Smooth muscle cell (in vitro differentiated cells): ENCODE measurements around the gene NDUFS2. TPM values are rescaled to one million over a fixed set of nuclear protein-coding genes. Genes with fewer than 3 reads are reported as not detected.

ENCODE experiments used
- DNase-seq: peaks from one replicate; lab custom pipeline; 2025; ENCODE audit not compliant: unreplicated experiment; lab: John Stamatoyannopoulos, UW
- H2AFZ ChIP-seq: fragments of 200-600 bp; sonication (generic); 2 replicates; pipeline ENCODE4 v1.6.0; 2016; ENCODE audit warnings: antibody characterized with exemption, low read depth, mild to moderate bottlenecking
- H3F3A ChIP-seq: fragments of 200-600 bp; sonication (generic); 2 replicates; pipeline ENCODE4 v1.6.0; 2017; ENCODE audit warnings: antibody characterized with exemption, low read depth
- H3K27ac ChIP-seq: fragments of 200-600 bp; sonication (generic); 2 replicates; pipeline ENCODE4 v1.5.1; 2016; ENCODE audit warnings: low read depth, mild to moderate bottlenecking
- H3K27me3 ChIP-seq: fragments of 200-600 bp; sonication (generic); 2 replicates; pipeline ENCODE4 v1.6.1; 2016; ENCODE audit warnings: low read depth, mild to moderate bottlenecking
- H3K36me3 ChIP-seq: fragments of 200-600 bp; sonication (generic); 2 replicates; pipeline ENCODE4 v1.5.1; 2016; ENCODE audit warnings: low read depth
- H3K4me1 ChIP-seq: fragments of 200-600 bp; sonication (generic); 2 replicates; pipeline ENCODE4 v1.5.1; 2016; ENCODE audit warnings: low read depth
- H3K4me2 ChIP-seq: fragments of 200-600 bp; sonication (generic); 2 replicates; pipeline ENCODE4 v1.6.0; 2016; ENCODE audit warnings: mild to moderate bottlenecking
- H3K4me3 ChIP-seq: fragments of 200-600 bp; sonication (generic); 2 replicates; pipeline ENCODE4 v1.5.1; 2016; ENCODE audit warnings: mild to moderate bottlenecking
- H3K79me2 ChIP-seq: fragments of 200-600 bp; sonication (generic); 2 replicates; pipeline ENCODE4 v1.6.0; 2016; ENCODE audit warnings: low read depth, mild to moderate bottlenecking
- H3K9ac ChIP-seq: fragments of 200-600 bp; sonication (generic); 2 replicates; pipeline ENCODE4 v1.6.0; 2016; ENCODE audit warnings: low read depth
- H3K9me3 ChIP-seq: fragments of 200-600 bp; sonication (generic); replicated peaks from 2 replicates; pipeline ENCODE4 v1.5.1; 2016; ENCODE audit warnings: low read depth
- H4K20me1 ChIP-seq: fragments of 200-600 bp; sonication (generic); 2 replicates; pipeline ENCODE4 v1.6.0; 2016; ENCODE audit warnings: low read depth
- CTCF ChIP-seq: fragments of 200-600 bp; sonication (generic); IDR thresholded peaks from 2 replicates; pipeline ENCODE4 v1.5.1; 2017; ENCODE audit warnings: borderline replicate concordance, mild to moderate bottlenecking, antibody characterized with exemption; ENCODE audit not compliant: insufficient read depth, poor library complexity, severe bottlenecking
- WGBS: methylation state at CpG from one replicate; pipeline ENCODE4 v1.1.7; 2016; ENCODE audit warnings: low lambda C conversion rate; 5-methylcytosine and 5-hydroxymethylcytosine counted together
- polyA plus RNA-seq: library from polyadenylated mRNA; unstranded; fragments of >200 nt; fragmentation: Nextera tagmentation; extraction: Ambion mirVana; gene quantifications from 2 replicates; pipeline ENCODE4 v1.2.1, GENCODE V29; 2016
- total RNA-seq: library from RNA; depleted of rRNA; stranded (reverse); fragments of >200 nt; gene quantifications from 2 replicates; pipeline ENCODE4 v1.2.3, GENCODE V29; 2014

Gene NDUFS2
- total and polyA plus RNA-seq, 2 experiments from 2014 or later, result 58.1 to 139 TPM

GRCh38 chr1:161197560-161198193 is 4.5 kb upstream of the NDUFS2 start:
- Histone ChIP-seq H3K9me3 (no peaks in the 10 kb centered on the region), H3K27ac (peak overlapping the region; percentile 98), H2AFZ (peak overlapping the region; percentile 90), H3K27me3 (no peaks in the 10 kb centered on the region), H3K36me3 (no peaks in the 10 kb centered on the region), H3K79me2 (peaks cover 10% of the 10 kb centered on the region), H3K4me2 (peak overlapping the region; percentile 87), H3K9ac (peak overlapping the region; percentile 78), H4K20me1 (no peaks in the 10 kb centered on the region), H3F3A (peaks cover 11% of the 10 kb centered on the region), H3K4me1 (peaks cover 47% of the 10 kb centered on the region), H3K4me3 (peak overlapping the region; percentile 45)
- 79% methylated on average over 11 of the region's 11 CpGs for WGBS
- TF ChIP-seq CTCF, result no peak
- no peak for DNase-seq

- Histone ChIP-seq H3F3A (peaks cover 11% of the 10 kb centered on the region), H3K27ac (peak overlapping the region; percentile 98), H3K4me2 (peak overlapping the region; percentile 87), H3K9ac (peak overlapping the region; percentile 14), H3K36me3 (no peaks in the 10 kb centered on the region), H3K4me3 (peak overlapping the region; percentile 45), H3K9me3 (no peaks in the 10 kb centered on the region), H3K27me3 (no peaks in the 10 kb centered on the region), H3K4me1 (peaks cover 54% of the 10 kb centered on the region), H3K79me2 (peaks cover 17% of the 10 kb centered on the region), H4K20me1 (no peaks in the 10 kb centered on the region), H2AFZ (no peak overlapping the region)
- peak; percentile 60 for DNase-seq
- TF ChIP-seq CTCF, result no peak
- 33% methylated on average over 20 of the region's 20 CpGs for WGBS
These were observed 3.8 kb upstream of the NDUFS2 start for GRCh38 chr1:161198194-161198896.

GRCh38 chr1:161198897-161199431 is 3.2 kb upstream of the NDUFS2 start, which contains the start of gene ADAMTS4:
ADAMTS4 (minus strand) TSS chr1:161199054; CDS start chr1:161198627, 427 bp downstream.
- H3K27me3 ChIP-seq, result no peaks in the 10 kb centered on the region
- H3K27ac ChIP-seq, result peak within 1 kb of the TSS; percentile 98
- no peaks in the 10 kb centered on the region for H3K36me3 ChIP-seq
- no peaks in the 10 kb centered on the region for H4K20me1 ChIP-seq
- H3K79me2 ChIP-seq, result peaks cover 22% of the 10 kb centered on the region
- H3K9ac ChIP-seq, result peak within 1 kb of the TSS; percentile 47
- DNase-seq, result peak; percentile 45
- no peaks in the 10 kb centered on the region for H3K9me3 ChIP-seq
- 38% methylated on average over 11 of the region's 11 CpGs for WGBS
- peaks cover 55% of the 10 kb centered on the region for H3K4me1 ChIP-seq
- TF ChIP-seq CTCF, result no peak
- H2AFZ ChIP-seq, result peak within 1 kb of the TSS; percentile 33
- H3K4me2 ChIP-seq, result peak within 1 kb of the TSS; percentile 87
- peak within 1 kb of the TSS; percentile 45 for H3K4me3 ChIP-seq
- peaks cover 11% of the 10 kb centered on the region for H3F3A ChIP-seq
